ENCODE data around the gene VPREB1.
"Not testable (repeated sequence)": the region's sequence is repeated elsewhere in the genome, so short reads cannot be mapped to it uniquely, and the experiment has no call there.

Gene VPREB1

GRCh38 chr22:22218302-22218701, 26.3 kb upstream of the VPREB1 start:
- DNase-seq: no peak
- no peaks in the 10 kb centered on the region for H3K4me1 Mint-ChIP-seq

GRCh38 chr22:22219140-22219996, 25.2 kb upstream of the VPREB1 start:
- DNase-seq: no peak
- H3K27me3 Mint-ChIP-seq (ENCODE audit: low read depth, poor library complexity): peaks cover 59% of the 10 kb centered on the region
- no peaks in the 10 kb centered on the region for H3K36me3 Mint-ChIP-seq (ENCODE audit: low read depth)
- H3K9me3 Mint-ChIP-seq: no peaks in the 10 kb centered on the region
- no peaks in the 10 kb centered on the region for H3K4me1 Mint-ChIP-seq
- no peak overlapping the region for H3K27ac Mint-ChIP-seq
- no peak overlapping the region for H3K4me3 Mint-ChIP-seq
- no peak for TF ChIP-seq CTCF (IDR thresholded peaks at IDR 0.05)

More at GRCh38 chr22:22218302-22218701, 26.3 kb upstream of the VPREB1 start:
- Mint-ChIP-seq H3K9me3 (no peaks in the 10 kb centered on the region), H3K4me3 (no peak overlapping the region), H3K27ac (no peak overlapping the region), H3K36me3 (ENCODE audit: low read depth) (no peaks in the 10 kb centered on the region), H3K27me3 (ENCODE audit: low read depth, poor library complexity) (peaks cover 67% of the 10 kb centered on the region)
- no peak for TF ChIP-seq CTCF (IDR thresholded peaks at IDR 0.05)

GRCh38 chr22:22221043-22221442, 23.5 kb upstream of the VPREB1 start:
- not testable (repeated sequence) for H3K9me3 Mint-ChIP-seq; H3K27ac Mint-ChIP-seq; H3K4me3 Mint-ChIP-seq; H3K36me3 Mint-ChIP-seq (ENCODE audit: low read depth); DNase-seq; H3K4me1 Mint-ChIP-seq
- H3K27me3 Mint-ChIP-seq (ENCODE audit: low read depth, poor library complexity): peaks cover 61% of the 10 kb centered on the region

GRCh38 chr22:22226448-22227187, 18.0 kb upstream of the VPREB1 start:
- H3K4me3 Mint-ChIP-seq: no peak overlapping the region
- no peak for DNase-seq
- H3K4me1 Mint-ChIP-seq: no peaks in the 10 kb centered on the region
- no peak overlapping the region for H3K27ac Mint-ChIP-seq
- H3K9me3 Mint-ChIP-seq: no peaks in the 10 kb centered on the region
- H3K36me3 Mint-ChIP-seq (ENCODE audit: low read depth): no peaks in the 10 kb centered on the region
- peaks cover 74% of the 10 kb centered on the region for H3K27me3 Mint-ChIP-seq (ENCODE audit: low read depth, poor library complexity)
- TF ChIP-seq CTCF (IDR thresholded peaks at IDR 0.05): no peak

GRCh38 chr22:22228421-22228820, 16.2 kb upstream of the VPREB1 start:
- H3K27me3 Mint-ChIP-seq (ENCODE audit: low read depth, poor library complexity): peaks cover 89% of the 10 kb centered on the region
- no peak for TF ChIP-seq CTCF (IDR thresholded peaks at IDR 0.05)
- DNase-seq: no peak
- H3K36me3 Mint-ChIP-seq (ENCODE audit: low read depth): no peaks in the 10 kb centered on the region
- no peak overlapping the region for H3K4me3 Mint-ChIP-seq
- H3K9me3 Mint-ChIP-seq: no peaks in the 10 kb centered on the region
- no peak overlapping the region for H3K27ac Mint-ChIP-seq
- no peaks in the 10 kb centered on the region for H3K4me1 Mint-ChIP-seq

GRCh38 chr22:22228921-22229320, 15.7 kb upstream of the VPREB1 start:
- H3K36me3 Mint-ChIP-seq (ENCODE audit: low read depth): no peaks in the 10 kb centered on the region
- peaks cover 94% of the 10 kb centered on the region for H3K27me3 Mint-ChIP-seq (ENCODE audit: low read depth, poor library complexity)
- H3K27ac Mint-ChIP-seq: no peak overlapping the region
- DNase-seq: no peak
- H3K4me1 Mint-ChIP-seq: no peaks in the 10 kb centered on the region
- no peaks in the 10 kb centered on the region for H3K9me3 Mint-ChIP-seq
- no peak for TF ChIP-seq CTCF (IDR thresholded peaks at IDR 0.05)
- no peak overlapping the region for H3K4me3 Mint-ChIP-seq
